SKM-1 (cell line): ENCODE data around the gene IFT27.
A peak's percentile ranks its signal among the peaks of the same experiment; 100 is the strongest.

Experiments used
- DNase-seq: peaks from one replicate; lab custom pipeline; 2025; ENCODE audit not compliant: unreplicated experiment; lab: John Stamatoyannopoulos, UW

IFT27 gene

GRCh38 chr22:36775964-36776669, at the start of gene IFT27:
TSS of gene IFT27 (minus strand) at chr22:36776119. CDS start at chr22:36775707, 412 bp downstream.
- DNase-seq, result peak; percentile 99

GRCh38 chr22:36824655-36825054, 48.7 kb upstream of the IFT27 start:
- DNase-seq, result no peak

- DNase-seq, result no peak
Measured at GRCh38 chr22:36823186-36823839, 47.4 kb upstream of the IFT27 start.

DNA sequence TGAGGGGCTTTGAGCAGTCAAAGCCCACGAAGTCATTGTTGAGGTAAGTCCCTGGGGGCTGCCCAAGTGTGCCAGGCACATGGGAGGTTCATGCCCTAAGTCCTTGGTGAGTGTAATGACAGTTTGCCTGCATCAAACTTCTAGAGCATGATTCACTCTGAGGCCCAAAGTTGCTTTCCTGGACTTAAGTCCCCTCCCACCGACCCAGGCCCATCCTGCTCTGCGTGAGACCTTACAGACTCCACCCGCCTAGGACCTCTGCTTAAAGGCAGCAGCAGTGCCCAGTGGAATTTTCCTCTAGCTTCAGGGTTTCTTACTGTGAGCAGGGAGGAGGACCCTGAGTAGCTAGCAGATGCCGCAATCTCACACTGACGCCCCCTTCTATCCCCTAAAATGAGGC, 46.7 kb upstream of the IFT27 start:
- no peak for DNase-seq

DNA sequence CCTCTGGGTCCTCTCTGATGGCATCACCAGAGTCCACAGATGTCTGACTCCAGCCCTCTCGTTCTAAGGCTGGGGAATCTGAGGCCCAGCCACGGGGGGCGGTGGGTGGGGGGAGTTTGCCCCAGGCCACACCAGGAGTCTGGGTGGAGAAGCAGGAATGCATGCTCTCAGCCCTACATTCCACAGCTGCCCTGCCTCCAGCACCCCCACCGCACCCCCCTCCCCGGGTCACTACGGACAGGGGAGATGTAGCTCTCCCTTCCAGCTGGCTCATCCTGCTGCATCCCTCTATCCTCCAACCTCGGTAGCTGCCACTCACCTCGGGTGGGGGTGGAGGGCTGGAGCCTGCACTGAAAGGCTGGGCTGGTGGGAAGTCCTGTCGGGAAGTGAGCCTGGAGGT, 43.2 kb upstream of the IFT27 start:
- no peak for DNase-seq

DNA sequence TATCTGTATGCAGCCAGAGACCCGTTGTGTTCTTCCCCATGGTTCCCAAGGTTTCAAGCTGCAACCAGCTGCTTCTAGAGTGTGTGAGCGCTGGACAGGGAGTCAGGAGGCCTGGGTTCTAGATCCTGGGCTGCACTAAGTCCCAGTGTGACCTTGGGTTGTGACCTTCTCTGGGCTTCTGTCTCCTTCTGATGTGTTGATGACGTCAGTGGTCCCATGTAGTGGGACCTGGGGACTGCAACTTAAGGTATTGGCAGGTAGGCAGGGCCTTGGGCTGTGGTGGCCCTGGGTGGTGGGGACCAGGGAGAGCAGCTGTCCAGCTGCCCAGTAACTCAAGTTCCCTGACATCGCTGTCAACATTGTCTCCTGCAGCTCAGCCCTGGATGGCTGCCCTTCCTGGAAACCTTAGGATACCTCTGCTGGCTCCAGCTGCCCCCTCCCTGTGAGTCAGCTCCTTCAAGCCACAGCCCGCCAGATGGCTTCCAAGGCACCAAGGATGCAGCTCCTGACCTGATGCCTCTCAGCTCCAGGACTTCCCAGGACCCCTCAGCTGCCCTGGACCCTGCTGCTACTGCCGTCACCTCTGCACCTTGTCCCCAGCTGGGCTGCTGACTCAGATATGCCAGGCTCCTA, 42.2 kb upstream of the IFT27 start:
- DNase-seq, result no peak

DNA sequence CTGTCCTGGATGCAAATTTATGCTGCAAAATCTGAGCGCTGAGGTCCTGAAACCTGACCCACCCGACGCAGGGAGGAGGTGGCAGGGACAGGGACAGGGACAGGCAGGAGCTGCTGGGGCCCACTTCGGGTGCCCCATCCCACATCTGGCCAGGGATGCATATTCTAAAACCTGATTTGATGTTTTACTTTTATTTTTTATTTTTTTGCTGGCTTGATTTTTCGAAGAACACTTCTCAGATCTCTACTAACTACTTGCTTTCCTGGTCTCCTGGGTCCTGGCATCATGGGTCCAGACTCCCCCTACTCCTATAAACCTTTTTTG, 41.6 kb upstream of the IFT27 start:
- DNase-seq, result no peak

GRCh38 chr22:36816636-36817524, 41.0 kb upstream of the IFT27 start, which contains the start of gene PVALB:
TSS of gene PVALB (minus strand) at chr22:36817035. CDS start at chr22:36817005, 30 bp downstream.
- DNase-seq, result no peak

- DNase-seq, result no peak
Measured at GRCh38 chr22:36816339-36816635, 40.4 kb upstream of the IFT27 start.

GRCh38 chr22:36815558-36816338, 39.8 kb upstream of the IFT27 start:
- no peak for DNase-seq

DNA sequence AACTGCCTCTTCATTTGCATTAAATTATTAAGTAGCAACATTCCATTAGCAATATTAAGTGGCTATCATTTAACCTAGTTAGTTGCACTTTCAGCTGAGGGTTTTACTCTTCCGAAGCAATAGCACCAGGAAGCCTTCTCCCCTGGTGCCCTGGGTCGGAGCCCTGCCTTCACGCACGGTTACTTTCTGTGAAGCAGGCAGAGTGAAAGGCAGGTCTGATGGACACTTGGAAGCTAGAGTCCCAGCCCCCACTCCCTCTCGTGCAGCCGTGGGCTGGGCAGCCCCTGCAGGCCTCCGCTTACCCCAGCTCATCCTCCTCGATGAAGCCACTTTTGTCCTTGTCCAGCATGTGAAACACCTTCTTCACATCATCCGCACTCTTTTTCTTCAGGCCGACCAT, 38.9 kb upstream of the IFT27 start:
- no peak for DNase-seq

DNA sequence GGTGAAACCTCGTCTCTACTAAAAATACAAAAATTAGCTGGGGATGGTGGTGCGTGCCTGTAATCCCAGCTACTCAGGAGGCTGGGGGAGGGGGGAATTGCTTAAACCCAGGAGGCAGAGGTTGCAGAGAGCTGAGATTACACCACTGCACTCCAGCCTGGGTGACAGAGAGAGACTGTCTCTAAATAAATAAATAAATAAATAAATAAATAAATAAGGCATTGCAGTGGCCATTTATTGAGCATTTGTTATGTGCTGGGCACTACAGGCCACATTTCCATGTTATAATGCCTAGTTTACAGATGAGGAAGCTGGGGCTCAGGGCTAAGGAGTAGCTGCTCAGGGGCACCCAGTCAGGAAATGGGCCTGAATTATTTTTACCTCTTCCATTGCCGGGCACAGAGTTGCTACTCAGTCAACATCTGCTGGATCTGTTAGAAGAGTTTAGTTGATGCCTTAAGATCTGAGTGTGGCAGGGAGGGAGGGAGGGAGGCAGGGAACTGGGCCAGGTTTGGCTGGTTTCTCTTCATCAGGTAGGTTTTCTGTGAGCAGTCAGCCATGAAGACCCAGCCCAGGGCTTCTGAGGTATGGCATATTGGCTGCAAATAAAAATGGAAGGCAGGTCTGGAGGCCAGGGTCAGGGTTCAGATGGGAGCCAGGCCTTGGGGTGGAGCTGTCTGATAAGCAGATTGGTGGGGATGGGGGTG, 35.3 kb upstream of the IFT27 start:
- no peak for DNase-seq

- DNase-seq, result no peak
Measured at GRCh38 chr22:36809351-36809750, 33.4 kb upstream of the IFT27 start.

DNA sequence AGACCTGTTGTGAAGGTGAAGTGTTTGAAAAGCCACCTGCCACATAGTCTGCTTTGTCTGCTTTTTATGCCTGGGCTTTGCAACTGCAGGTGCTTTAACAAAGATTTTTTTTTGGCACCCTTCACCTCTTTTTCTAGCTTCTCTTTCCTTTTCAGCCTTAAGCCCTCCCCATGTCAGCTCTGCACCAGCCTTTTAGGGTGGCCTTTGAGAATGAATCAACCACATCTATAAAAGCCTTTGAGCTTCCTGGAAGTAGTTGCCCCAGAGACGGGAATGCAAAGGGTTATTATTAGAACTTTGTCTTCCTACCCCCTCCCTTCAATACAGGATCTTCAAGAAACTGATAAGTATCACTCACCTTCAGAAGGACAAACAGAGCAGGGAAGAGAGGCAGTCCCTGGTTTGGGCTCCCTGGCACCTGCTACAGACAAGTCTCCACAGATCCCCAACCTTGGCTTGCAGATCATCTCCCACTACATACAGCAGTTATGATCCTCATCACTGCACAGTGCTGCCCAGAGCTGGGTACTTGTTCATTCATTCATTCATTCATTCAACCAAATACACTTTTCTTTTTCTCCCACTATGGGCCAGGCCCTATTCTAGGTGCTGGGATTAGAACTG, 32.9 kb upstream of the IFT27 start:
- DNase-seq, result no peak

DNA sequence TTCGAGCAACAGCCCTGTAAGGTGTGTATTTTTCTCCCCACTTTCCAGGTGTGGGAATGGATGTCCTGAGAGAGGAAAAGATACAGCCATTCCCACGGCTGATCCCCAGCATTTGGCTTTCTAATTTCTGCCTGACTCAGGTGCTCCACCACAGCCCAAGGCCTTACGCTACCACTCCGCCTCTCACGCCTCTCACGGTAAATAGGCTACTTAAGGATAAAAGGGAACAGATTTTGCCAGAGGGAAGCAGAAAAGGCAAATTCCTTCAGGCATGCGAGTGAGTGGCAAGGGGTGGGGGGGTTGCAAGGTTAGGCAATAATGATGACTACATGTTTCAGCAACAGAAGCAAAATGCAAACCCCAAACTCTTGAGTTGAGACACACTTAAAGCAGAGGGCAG, 31.7 kb upstream of the IFT27 start:
- DNase-seq, result no peak

DNA sequence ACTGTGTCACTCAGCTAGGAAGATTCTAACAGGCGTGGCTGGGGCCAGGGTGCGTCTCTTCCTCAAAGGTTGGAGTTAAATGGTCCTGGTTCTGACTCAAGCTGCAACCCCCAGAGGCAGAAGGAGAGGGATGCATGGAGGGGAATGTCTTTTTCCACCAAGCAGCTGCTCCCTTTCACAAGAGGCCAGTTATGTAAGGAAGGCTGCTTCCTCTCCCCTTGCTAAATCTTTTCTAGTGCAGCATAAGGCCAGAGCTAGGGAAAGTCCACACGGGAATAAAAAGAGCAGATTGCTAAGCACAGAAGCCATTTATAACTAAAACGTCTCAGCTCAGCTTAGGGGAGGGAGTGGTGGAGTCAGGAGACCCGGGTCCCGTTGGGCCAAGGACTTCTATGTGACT, 30.9 kb upstream of the IFT27 start:
- DNase-seq, result no peak

DNA sequence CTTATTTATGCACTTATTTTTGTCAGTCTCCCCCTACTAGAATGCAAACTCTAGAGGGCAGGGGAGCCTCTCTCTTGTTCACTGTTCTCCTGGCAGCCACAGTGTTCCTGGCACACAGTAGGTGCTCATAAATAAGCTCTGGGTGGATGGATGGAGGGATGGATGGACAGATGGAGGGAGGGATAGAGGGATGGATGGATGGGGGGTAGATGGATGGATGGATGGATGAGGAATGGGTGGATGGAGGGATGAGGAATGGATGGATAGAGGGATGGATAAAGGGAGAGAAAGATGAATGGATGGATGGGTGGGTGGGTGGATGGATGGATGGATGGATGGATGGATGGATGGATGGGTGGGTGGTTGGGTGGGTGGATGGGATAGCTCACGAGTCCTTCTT, 27.4 kb upstream of the IFT27 start:
- DNase-seq, result no peak

GRCh38 chr22:36798674-36799066, 22.8 kb upstream of the IFT27 start:
- DNase-seq, result no peak

- no peak for DNase-seq
Measured at GRCh38 chr22:36797911-36798673, 22.2 kb upstream of the IFT27 start.
